Measurements from ENCODE around the gene LYPD3.

Gene LYPD3

DNA sequence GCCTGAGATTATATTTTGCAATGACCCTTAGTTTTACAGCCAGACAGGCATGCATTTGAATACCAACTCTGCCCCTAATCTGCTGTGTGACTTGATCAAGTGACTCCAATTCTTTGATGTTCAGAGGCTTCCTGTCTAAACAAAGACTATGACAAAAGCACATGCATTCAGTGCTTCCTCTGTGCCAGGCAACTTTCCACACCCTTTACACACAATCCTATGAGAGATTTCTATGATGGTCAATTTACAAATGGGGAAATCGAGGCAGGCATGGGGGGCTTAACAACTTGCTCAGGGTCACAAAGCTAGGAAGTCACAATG lies 3.7 kb upstream of the LYPD3 start:
- TF ChIP-seq POLR2A (IDR thresholded peaks at IDR 0.05; ENCODE audit: extremely low read depth, insufficient read length): no peak
- no peak for TF ChIP-seq CTCF (IDR thresholded peaks at IDR 0.05; ENCODE audit: low read depth, low read length)
- no peak for TF ChIP-seq MYC (IDR thresholded peaks at IDR 0.05; ENCODE audit: low read depth, low read length)
- TF ChIP-seq MAX (IDR thresholded peaks at IDR 0.05; ENCODE audit: low read depth, low read length): no peak
- DNase-seq (ENCODE audit: low read depth): no peak
- H3K4me3 ChIP-seq (ENCODE audit: low read depth, low read length): no peak overlapping the region

GRCh38 chr19:43468354-43469159 lies 3.1 kb upstream of the LYPD3 start:
- H3K4me3 ChIP-seq (ENCODE audit: low read depth, low read length): no peak overlapping the region
- no peak for DNase-seq (ENCODE audit: low read depth)
- TF ChIP-seq MYC (IDR thresholded peaks at IDR 0.05; ENCODE audit: low read depth, low read length): no peak
- no peak for TF ChIP-seq MAX (IDR thresholded peaks at IDR 0.05; ENCODE audit: low read depth, low read length)
- no peak for TF ChIP-seq POLR2A (IDR thresholded peaks at IDR 0.05; ENCODE audit: extremely low read depth, insufficient read length)
- no peak for TF ChIP-seq CTCF (IDR thresholded peaks at IDR 0.05; ENCODE audit: low read depth, low read length)

- no peak overlapping the region for H3K4me3 ChIP-seq (ENCODE audit: low read depth, low read length)
- no peak for TF ChIP-seq MYC (IDR thresholded peaks at IDR 0.05; ENCODE audit: low read depth, low read length)
- TF ChIP-seq CTCF (IDR thresholded peaks at IDR 0.05; ENCODE audit: low read depth, low read length): no peak
- TF ChIP-seq MAX (IDR thresholded peaks at IDR 0.05; ENCODE audit: low read depth, low read length): no peak
- TF ChIP-seq POLR2A (IDR thresholded peaks at IDR 0.05; ENCODE audit: extremely low read depth, insufficient read length): no peak
- peak; percentile 33 for DNase-seq (ENCODE audit: low read depth)
Observed at GRCh38 chr19:43467730-43468129, 2.3 kb upstream of the LYPD3 start.

- no peak overlapping the region for H3K4me3 ChIP-seq (ENCODE audit: low read depth, low read length)
- TF ChIP-seq POLR2A (IDR thresholded peaks at IDR 0.05; ENCODE audit: extremely low read depth, insufficient read length): no peak
- no peak for TF ChIP-seq MYC (IDR thresholded peaks at IDR 0.05; ENCODE audit: low read depth, low read length)
- no peak for TF ChIP-seq MAX (IDR thresholded peaks at IDR 0.05; ENCODE audit: low read depth, low read length)
- no peak for TF ChIP-seq CTCF (IDR thresholded peaks at IDR 0.05; ENCODE audit: low read depth, low read length)
- no peak for DNase-seq (ENCODE audit: low read depth)
Observed at GRCh38 chr19:43467276-43467675, 1.9 kb upstream of the LYPD3 start.

GRCh38 chr19:43466793-43467192 lies 1.4 kb upstream of the LYPD3 start:
- TF ChIP-seq MAX (IDR thresholded peaks at IDR 0.05; ENCODE audit: low read depth, low read length) (no peak), CTCF (IDR thresholded peaks at IDR 0.05; ENCODE audit: low read depth, low read length) (no peak), POLR2A (IDR thresholded peaks at IDR 0.05; ENCODE audit: extremely low read depth, insufficient read length) (no peak), MYC (IDR thresholded peaks at IDR 0.05; ENCODE audit: low read depth, low read length) (no peak)
- H3K4me3 ChIP-seq (ENCODE audit: low read depth, low read length): no peak overlapping the region
- DNase-seq (ENCODE audit: low read depth): no peak
